ENCODE results near the gene CHIC2.
"Not testable (repeated sequence)": the region's sequence is repeated elsewhere in the genome, so short reads cannot be mapped to it uniquely, and the experiment has no call there.

Gene CHIC2

DNA sequence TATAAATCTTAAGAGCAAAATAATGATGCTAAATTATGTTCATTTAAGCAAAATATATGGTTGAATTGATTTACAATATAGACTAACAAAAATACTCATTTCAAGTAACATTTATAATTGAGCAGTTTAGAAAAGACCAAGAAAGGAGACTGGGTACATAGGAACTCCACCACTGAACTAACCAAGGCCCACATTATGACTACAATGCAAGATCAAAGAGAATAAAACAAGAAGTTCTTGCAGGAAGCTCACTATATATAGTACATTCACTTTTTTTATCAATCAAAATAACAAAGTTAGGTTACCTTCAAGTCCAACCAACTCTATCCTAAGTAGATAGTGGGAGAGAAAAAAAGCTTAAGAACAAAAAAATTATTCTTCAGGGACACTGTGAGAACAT, 8.0 kb downstream of the CHIC2 start:
- no peak for DNase-seq

DNA sequence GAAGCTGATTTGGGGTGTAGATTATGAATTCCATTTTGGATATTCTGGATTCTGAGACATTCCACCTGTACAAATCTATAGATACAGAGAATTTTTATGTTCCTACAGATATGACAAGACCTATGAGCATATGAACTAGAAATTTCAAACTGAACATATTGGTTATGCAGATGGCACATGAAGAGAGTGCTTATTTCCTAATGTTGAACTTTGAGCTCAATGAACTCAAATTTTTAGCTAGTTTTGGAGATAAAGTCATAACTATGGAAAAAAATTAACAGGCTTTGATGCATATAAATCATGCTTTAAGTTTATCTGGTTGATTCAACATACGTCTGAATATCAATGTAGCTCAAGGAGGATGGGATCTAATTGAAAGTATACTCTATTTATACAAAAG, 8.9 kb downstream of the CHIC2 start:
- no peak for DNase-seq

DNA sequence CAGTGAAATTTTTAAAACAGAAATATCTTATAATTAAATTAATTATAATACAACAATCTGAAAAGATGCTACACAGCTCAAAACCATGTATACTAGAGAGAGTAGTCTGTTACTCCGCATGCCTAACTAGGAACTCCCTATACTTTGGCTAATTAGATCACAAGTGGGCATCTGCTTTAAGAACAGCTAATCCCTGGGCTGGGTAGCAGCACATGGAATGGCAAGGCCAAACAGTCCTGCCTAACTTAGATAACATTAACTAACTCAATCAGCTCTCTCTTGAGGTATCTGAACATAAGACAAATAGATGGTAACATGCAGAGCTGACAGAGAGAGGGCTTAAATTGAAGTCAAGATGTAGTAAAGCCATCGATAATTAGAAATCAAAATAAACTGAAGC, 9.9 kb downstream of the CHIC2 start:
- DNase-seq, result peak; percentile 72

DNA sequence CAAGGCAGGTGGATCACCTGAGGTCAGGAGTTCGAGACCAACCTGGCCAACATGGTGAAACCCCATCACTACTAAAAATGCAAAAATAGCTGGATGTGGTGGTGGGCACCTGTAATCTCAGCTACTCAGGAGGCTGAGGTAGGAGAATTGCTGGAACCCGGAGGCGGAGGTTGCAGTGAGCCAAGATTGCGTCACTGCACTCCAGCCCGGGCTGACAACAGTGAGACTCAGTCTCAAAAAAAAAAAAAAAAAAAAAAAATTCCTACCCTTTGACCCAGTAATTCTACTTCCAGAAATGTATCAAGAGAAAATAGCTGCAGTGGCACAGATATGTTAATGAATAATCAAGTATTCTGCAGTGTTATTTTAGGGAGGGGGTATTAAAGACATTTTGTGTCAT, 11.1 kb downstream of the CHIC2 start:
- not testable (repeated sequence) for DNase-seq

DNA sequence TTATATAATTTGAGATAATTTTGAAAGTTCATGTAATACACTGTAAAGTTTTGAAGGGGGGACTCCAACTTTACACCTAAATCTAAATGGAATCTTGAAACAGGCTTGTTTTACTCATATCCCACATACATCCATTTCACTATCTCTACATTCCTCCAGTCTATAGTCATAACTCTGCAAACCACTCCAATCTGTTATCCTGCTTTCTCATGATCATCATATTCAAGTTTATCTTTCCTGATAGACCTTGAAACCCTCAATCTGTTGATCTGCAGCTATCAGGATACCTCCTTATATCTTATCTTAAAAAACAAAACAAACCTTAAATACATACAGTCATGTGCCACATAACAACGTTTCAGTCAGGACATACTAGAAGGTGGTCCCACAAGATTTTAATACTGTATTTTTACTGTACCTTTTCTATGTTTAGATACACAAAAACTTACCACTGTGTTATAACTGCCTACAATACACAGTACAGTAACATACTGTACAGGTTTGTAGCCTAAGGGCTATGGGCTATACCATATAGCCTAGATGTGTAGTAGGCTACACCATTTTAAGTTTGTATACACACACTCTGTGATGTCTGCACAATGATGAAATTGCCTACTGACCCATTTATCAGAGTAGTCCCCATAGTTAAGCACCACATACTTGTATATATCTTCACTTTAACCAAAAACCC, 14.0 kb downstream of the CHIC2 start:
- no peak for DNase-seq

DNA sequence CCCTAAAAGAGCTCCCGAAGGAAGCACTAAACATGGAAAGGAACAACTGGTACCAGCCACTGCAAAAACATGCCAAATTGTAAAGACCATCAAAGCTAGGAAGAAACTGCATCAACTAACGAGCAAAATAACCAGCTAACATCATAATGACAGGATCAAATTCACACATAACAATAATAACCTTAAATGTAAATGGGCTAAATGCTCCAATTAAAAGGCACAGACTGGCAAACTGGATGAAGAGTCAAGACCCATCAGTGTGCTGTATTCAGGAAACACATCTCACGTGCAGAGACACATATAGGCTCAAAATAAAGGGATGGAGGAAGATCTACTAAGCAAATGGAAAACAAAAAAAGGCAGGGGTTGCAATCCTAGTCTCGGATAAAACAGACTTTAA, 20.8 kb downstream of the CHIC2 start:
- not testable (repeated sequence) for DNase-seq

DNA sequence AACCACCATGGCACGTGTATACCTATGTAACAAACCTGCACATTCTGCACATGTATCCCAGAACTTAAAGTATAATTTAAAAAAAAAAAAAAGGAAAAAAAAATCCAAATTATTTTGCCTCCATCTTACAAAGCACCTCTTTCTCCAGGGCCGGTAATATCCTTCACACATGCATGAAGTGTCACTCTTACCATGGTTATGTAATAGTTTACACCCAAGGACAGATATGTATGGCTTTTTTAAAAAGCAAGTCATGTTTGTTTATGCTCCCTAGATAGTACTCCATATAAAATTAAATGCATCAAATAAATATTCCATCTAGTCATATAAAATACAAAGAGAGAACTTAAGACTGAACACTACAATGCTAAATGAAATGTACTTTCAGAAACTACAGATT, 22.5 kb downstream of the CHIC2 start:
- DNase-seq, result no peak

DNA sequence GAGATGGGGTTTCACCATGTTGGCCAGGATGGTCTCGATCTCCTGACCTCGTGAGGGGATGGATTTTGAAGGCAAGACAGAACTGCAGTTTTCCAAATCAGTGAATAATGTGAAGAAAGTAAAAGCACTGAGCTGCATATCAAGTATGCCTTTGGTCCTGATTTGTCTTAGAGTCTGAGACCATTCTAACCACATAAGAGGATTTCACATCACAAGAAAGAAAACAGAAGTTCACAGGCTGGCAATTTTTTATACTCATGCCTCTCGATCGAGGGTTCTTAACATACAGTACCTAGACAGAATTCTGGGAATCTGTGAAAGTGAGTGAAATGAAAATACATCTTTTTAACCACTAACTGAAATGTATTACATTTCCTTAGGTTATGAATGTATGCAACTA, 23.3 kb downstream of the CHIC2 start:
- DNase-seq, result no peak

DNA sequence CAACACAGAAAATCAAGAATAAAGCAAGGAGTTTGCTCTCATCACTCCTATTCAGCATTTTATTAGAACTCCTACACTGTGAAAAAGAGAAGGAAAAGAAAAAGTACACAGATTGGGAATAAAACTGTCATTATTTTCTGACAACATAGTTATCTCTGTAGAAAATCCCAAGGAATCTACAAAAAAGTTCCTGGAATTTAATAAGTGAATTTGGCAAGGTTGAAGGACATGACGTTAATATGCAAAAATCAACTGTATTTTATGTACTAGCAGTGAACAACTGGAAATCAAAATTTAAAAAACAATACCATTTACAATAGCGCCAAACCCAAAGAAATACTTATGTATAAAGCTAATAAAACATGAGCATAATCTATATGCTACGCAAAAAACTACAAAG, 26.3 kb downstream of the CHIC2 start:
- no peak for DNase-seq

DNA sequence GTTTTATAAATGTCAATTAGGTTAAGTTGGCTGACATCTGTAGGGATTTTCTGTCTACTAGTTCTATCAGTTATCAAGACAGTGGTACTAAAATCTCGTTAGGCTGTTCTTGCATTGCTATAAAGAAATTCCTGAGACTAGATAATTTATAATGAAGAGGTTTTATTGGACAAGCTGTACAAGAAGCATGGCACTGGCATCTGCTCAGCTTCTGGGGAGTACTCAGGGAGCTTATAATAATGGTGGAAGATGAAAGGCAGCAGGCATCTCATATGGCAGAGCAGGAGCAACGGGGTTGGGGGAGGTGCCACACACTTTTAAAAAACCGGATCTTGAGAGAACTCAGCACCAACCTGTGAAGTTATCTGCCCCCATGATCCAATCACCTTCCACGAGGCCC, 28.2 kb downstream of the CHIC2 start:
- peak; percentile 31 for DNase-seq

DNA sequence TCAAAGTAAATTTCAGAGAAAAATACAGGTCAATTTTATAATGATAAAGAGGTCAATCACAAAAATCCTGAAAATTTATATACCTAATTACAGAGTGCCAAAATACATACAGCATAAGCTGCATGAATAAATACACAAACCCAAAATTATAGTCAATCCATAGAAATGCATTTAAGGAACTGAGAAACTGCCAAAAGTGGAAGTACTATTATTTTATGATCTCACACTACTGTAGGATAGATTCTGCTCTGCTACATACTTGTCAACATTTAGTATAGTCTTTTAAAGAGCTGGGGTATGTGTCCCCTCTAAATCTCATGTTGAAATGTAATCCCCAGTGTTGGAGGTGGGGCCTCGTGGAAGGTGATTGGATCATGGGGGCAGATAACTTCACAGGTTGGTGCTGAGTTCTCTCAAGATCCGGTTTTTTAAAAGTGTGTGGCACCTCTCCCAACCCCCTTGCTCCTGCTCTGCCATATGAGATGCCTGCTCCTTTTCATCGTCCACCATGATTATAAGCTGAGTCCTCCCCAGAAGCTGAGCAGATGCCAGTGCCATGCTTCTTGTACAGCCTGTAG, 31.8 kb downstream of the CHIC2 start:
- DNase-seq, result no peak

DNA sequence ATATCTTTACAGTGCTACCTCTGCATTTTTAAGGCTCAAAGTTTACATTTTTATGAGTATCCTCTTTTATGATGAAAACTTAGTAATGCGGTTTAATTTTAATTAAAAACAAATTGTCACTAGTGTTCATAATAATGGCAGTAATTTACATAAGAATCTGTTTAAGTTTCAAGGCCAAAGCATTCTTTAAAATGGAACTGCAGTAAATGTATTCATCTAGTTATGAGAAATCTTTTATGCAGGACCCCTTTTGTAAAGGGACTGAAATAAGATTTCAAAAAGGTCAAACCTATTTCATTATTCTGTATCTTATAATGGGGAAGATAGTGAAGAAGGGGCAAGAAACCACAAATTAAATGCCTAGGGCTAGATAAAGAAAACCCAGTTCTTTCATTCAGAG, 37.1 kb downstream of the CHIC2 start:
- no peak for DNase-seq

DNA sequence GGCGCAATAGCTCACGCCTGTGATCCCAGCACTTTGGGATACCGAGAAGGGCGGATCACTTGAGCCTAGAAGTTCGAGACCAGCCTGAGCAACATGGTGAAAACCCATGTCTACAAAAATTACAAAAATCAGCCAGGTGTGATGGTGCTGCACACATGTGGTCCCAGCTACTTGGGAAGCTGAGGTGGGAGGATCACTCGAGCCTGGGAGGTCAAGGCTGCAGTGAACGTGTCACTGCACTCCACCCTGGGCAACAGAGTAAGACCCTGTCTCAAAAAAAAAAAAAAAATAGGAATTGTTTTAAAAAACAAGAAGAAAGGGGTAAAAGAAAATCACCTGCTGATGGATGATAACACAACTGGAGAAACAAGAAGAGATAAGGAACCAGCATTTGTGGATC, 38.8 kb downstream of the CHIC2 start:
- DNase-seq, result no peak

DNA sequence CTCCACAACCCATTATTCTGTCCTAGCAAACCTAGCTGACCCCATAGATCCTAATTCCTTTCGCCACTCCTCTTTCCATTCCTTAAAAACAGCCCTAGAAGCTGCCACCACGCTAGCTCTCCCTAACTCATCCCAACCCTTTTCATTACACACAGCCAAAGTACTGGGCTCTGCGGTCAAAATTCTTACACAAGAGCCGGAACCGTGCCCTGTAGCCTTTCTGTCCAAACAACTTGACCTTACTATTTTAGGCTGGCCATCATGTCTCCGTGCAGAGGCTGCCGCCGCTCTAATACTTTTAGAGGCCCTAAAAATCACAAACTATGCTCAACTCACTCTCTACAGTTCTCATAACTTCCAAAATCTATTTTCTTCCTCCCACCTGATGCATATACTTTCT, 41.4 kb downstream of the CHIC2 start:
- not testable (repeated sequence) for DNase-seq

DNA sequence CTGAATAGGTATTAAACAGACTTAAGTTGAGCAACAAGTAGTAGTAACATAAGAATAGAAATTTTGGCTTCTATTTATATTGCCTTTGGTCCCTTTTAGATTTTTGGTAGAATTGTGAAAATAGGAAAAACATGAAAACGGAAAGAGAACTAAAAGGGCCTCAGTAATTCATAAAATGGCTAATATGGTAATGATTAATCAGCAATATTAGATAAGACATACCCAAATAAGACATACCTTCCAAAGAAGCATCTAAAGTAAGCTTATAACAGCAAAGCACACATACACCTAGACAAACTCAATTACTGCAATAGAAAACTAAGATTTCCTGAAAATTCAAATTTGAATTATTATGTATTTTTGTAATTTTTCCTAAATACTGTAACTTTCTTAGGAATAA, 46.4 kb downstream of the CHIC2 start:
- DNase-seq, result no peak

DNA sequence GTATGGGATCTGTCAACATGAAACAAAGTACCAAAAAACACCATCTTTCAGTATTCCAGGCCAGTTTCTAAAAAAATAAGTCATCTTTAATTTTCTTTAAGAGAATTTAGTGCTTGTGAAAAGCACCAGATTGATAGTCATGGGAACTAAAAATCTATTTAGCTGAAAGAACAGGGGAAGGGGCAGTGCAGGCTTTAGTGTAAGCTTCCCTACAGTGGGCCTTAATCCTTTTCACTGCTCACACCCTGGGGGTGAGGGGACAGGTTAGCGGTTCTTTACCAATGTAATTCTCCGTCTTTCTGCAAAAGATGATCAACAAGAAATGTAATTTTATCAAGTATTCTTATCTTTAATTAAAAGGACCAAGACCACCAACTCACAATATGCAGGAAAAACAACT, 47.1 kb downstream of the CHIC2 start:
- peak; percentile 0 for DNase-seq

DNA sequence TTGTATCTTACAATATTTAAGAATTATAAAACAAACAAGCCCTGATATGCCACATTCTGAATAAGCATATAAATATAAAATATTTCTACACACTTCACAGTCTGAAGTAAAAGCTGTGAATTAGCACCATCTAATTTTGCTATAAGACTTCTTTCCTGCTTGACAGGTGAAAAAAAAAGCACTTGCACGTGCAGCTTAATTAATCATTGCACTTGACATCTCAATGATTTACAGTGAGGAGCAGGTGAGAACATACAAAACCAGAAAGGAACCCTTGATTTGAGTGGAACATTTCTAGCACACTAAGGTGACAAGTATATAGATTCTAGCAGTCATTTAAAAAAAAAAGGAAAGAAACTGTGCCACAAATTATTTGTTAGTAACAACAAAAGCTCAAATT, 47.9 kb downstream of the CHIC2 start:
- DNase-seq, result peak; percentile 0

DNA sequence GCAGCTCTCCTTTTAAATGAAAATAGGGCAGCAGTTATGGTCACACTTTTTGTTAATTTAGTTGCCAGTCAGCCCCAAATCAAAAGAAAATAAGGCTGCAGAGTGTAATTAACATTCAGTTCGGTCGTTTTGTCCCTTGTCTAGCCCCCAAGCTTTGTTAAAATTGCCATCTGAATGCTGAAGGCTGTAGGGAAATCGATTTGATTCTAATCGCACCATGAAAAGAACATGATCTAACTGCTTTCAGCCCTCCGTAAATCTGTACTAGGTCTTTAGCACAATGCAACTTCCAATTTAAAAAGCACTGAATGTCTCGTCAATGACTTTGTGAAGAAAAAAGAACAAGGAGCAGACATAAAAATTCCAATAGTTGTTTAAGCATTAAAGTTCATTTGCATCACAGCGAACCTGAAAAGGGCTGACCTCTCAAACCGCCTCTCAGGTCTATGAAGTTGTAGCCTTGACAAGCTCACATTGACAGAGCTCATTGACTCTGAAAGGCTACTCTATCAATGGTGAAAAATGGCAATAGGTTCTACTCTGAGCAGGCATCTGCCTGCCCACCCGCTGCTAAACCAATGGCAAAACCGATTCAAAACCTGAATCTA, 48.9 kb downstream of the CHIC2 start:
- DNase-seq, result no peak

DNA sequence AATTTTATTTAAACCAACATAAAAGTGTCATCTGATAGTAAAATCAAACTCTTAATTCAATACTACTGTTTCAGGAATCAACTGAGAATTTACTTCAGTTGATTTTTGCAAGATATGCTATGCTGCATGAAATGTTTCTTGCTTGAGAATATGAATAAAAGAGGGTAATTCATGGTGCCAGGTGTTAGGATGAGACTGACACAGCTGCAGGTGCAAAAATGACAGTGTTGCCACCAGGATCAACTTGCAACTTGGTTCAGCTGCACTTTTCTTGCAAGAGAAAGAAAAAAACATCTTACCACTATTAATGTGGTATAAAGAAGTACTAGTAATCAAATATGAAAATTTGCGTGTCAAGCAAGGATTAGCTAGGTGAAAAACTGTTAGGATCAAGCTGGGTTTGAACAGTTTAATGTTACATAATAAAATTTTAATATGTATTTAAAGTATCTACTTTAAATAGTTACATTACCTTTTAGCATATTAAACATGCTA, 49.7 kb downstream of the CHIC2 start:
- no peak for DNase-seq

DNA sequence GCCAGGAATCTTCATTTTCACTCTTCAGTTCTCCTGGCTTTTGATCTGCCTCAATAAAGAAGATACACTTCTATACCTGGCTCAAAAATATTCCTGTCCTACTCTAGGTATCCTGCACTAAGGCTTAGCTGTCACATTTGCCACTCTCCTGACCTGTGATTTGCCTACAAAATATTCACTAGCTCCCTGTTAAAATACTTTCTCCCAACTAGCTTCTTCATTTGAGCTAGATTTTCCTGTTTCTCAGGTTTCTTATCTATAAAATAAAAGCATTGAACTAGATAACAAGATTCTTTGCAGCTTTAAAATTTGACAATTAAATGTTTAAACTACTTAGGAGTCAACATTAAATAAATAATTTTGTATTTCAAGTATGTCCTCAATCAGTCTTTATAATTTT, 53.2 kb downstream of the CHIC2 start:
- DNase-seq, result no peak

DNA sequence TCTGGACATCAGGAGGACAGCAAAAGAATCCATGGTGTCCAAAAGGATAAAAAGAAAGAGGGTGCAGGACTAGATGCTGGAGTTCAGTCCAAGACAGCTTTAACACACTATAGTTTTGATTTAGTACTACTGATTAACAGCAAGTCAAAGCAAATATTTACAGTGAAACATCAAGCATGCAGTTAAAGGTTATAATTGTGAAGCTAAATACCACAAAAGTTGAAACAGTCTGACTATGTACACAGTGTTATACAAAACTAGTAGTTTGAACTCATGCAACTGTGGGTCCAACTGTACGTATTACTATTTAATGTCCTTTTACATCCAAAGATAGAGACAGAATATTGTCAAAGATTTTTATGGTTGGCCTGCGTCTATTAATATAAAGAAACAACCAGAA, 57.6 kb downstream of the CHIC2 start:
- no peak for DNase-seq

DNA sequence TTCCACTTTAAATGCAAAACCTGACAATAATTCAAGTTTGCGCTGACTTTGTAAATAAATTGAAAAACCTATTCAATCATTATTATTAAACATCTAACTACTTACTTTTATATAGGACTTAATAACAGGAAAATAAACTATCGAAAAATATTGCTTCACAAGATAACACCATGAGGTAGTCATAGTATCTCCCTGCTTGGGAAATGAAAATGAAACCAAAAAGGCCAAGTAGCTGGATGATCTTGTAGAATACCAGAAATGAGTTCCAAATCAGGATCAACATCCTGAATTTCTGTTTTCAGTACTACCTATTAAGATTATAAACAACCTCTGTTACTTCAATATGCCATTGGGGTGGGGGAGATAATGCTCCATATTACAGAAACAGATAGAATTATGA, 58.9 kb downstream of the CHIC2 start:
- no peak for DNase-seq

DNA sequence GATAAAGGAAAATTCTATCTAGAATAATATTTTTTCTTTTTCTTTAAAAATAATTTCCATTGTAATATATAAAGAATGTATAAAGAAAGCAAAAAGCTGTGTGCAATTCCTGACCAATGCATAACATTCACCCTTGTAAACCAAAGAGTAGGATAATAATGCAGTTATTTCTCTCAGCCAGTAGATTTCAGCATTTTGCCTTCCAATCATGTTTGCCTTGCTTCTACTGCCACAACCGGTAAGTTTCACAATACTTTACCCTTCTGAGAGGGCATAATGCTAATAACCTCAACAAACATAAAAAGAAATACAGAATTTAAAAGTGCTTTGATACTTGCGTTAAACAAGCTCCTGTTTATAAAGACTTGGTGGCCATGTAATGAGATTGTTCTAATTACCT, 59.9 kb downstream of the CHIC2 start:
- DNase-seq, result no peak

DNA sequence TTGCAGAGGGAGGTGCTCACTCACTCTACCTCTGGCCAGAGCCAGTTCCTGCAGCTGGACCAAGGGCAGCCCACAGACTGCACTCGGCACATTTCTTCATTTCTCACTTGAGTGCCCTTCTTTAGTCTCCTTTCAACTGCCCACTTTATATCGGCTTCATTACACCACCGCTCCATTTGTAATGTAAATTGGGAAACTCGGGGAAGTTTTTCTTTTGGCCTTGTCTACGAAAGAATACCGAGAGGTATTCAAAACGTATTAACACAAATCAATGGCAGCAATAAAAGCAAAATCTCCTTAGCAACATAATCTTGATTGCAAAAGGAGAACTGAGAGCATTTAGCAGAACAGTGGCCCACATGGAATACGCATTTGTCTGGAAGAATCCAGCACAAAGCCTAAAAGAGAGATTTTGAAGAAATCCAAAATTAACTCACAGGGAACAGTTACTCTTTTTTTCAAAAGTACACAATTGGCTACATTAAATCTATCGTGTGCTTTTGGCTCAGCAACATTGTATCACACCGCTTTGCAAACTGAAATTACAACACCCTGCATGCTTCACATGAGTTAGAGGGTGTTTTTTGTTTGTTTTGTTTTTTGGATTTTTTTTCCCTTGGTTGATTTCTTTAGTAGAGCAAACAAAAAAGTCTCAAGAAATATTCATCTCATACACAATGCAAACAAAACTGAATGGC, 62.6 kb downstream of the CHIC2 start:
- no peak for DNase-seq

Measured in NCI-H82 (cell line).